HepG2 (cell line): ENCODE results near the gene PSKH1. TPM values are rescaled to one million over a fixed set of nuclear protein-coding genes. Genes with fewer than 3 reads are reported as not detected.

ENCODE experiments used
- ARID4A ChIP-seq: sonication (generic); formaldehyde crosslinking; IDR thresholded peaks from 2 replicates; pipeline ENCODE4 v1.5.0; 2020; ENCODE audit warnings: mild to moderate bottlenecking, missing genetic modification reagents, borderline replicate concordance
- CENPT ChIP-seq: sonication (generic); formaldehyde crosslinking; IDR thresholded peaks from 2 replicates; pipeline ENCODE4 v1.8.0; 2022; ENCODE audit warnings: low read depth, mild to moderate bottlenecking, moderate library complexity, missing genetic modification reagents
- KLF9 ChIP-seq: IDR thresholded peaks from 2 replicates; pipeline ENCODE4 v1.6.1; 2016; ENCODE audit warnings: low read depth
- PBX2 ChIP-seq: IDR thresholded peaks from 2 replicates; pipeline ENCODE4 v1.6.1; 2016; ENCODE audit warnings: control low read depth
- YY1 ChIP-seq: IDR thresholded peaks from 2 replicates; pipeline ENCODE4 v1.6.1; 2011; ENCODE audit warnings: low read length, low read depth, moderate library complexity, mild to moderate bottlenecking; ENCODE audit not compliant: insufficient read depth, insufficient replicate concordance
- ZBTB20 ChIP-seq: sonication (generic); formaldehyde crosslinking; IDR thresholded peaks from 2 replicates; pipeline ENCODE4 v1.8.1; 2023; ENCODE audit warnings: missing genetic modification reagents, low read depth, mild to moderate bottlenecking, borderline replicate concordance
- ZFP82 ChIP-seq: sonication (generic); formaldehyde crosslinking; IDR thresholded peaks from 2 replicates; pipeline ENCODE4 v1.5.1; 2020; ENCODE audit warnings: mild to moderate bottlenecking, missing genetic modification reagents, borderline replicate concordance
- ZNF264 ChIP-seq: sonication (generic); formaldehyde crosslinking; IDR thresholded peaks from 2 replicates; pipeline ENCODE4 v1.4.0; 2020; ENCODE audit warnings: missing genetic modification reagents
- ZNF33A ChIP-seq: sonication (generic); formaldehyde crosslinking; IDR thresholded peaks from 2 replicates; pipeline ENCODE4 v1.5.1; 2020; ENCODE audit warnings: missing genetic modification reagents, mild to moderate bottlenecking, moderate library complexity, borderline replicate concordance
- ZNF33B ChIP-seq: sonication (generic); formaldehyde crosslinking; IDR thresholded peaks from 2 replicates; pipeline ENCODE4 v1.5.1; 2020; ENCODE audit warnings: mild to moderate bottlenecking, missing genetic modification reagents
- ZNF761 ChIP-seq: sonication (generic); formaldehyde crosslinking; conservative IDR thresholded peaks from 2 replicates; pipeline ENCODE4 v1.4.0; 2020; ENCODE audit warnings: mild to moderate bottlenecking, missing genetic modification reagents
- ZNF800 ChIP-seq: sonication (generic); formaldehyde crosslinking; IDR thresholded peaks from 2 replicates; pipeline ENCODE4 v1.4.0; 2020; ENCODE audit warnings: missing genetic modification reagents
- polyA plus RNA-seq, 8 experiments: library from polyadenylated mRNA; depleted of rRNA in 3 of 8; stranded (reverse) in 7 of 8; unstranded in 1 of 8; fragments of >200 nt; fragmentation: Illumina TruSeq in 4 of 8; extraction: Trizol in 4 of 8; gene quantifications; 2 replicates each; pipeline versions ENCODE4 v1.2.1 to v1.2.3, GENCODE V29; 2011 to 2016; ENCODE audit warnings: low read depth in 4 of 8, missing spikeins in 1 of 8, mixed read lengths in 1 of 8; ENCODE audit not compliant: insufficient read depth in 1 of 8
- total RNA-seq, 5 experiments: library from RNA; depleted of rRNA; stranded (reverse); fragments of >200 nt; fragmentation: Illumina TruSeq; extraction: Trizol; gene quantifications; 2 replicates each; pipeline ENCODE4 v1.2.3, GENCODE V29; 2016; ENCODE audit warnings: low read depth in 1 of 5
- TF ChIP-seq, protein P1 (sequence below): sonication (generic); formaldehyde crosslinking; IDR thresholded peaks from 2 replicates; pipeline ENCODE4 v1.5.0; 2020; ENCODE audit warnings: missing genetic modification reagents
- TF ChIP-seq, protein P2 (sequence below): sonication (generic); formaldehyde crosslinking; IDR thresholded peaks from 2 replicates; pipeline ENCODE4 v1.4.0; 2020; ENCODE audit warnings: missing genetic modification reagents

PSKH1 gene
- total and polyA plus RNA-seq, 2 of the 13 experiments (the other 11 are each of a cell fraction or from before 2014, with no cell fraction given) = 8.4 to 19.1 TPM

DNA sequence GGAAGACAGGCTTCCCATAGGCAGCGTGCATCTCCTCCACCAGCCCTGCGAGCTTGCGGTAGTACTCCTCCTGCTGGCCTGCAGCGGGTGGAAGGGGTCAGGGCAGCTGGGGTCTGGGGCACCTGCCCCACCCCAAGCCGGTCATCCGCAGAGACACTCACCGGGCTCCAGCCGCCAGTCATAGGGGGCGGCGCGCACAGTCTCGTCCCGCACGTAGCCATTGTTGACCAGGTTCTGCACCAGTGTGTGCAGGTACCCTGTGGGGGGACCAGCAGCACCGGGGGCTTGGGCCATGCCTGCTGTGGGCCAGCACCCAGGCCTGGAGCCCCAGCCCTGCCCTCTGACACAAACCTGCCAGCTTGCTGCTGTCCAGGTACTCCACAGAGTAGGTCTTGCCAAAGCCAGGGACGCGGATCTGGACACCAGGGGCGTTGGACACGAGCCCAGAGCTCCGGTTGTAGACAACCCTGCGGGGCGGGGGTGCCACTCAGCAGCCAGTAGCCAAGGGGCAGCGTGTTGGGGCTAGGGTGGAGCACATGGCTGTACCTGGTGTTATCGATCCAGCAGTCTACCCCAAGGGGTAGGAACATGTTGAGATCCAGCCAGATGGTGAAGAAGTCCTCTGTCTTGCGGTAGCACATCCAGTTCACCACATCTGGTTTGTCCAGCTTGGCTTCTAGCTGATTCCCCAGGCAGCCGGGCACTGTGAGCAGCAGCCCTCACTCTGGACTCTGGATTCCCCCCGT is 49.6 kb downstream of the PSKH1 start (continued):
- TF ChIP-seq ZNF800 (CRISPR knock-in tag) = no peak
- TF ChIP-seq PBX2 = peak; percentile 20; the same call in 1 of the 2 replicates
- TF ChIP-seq, protein P1, sequence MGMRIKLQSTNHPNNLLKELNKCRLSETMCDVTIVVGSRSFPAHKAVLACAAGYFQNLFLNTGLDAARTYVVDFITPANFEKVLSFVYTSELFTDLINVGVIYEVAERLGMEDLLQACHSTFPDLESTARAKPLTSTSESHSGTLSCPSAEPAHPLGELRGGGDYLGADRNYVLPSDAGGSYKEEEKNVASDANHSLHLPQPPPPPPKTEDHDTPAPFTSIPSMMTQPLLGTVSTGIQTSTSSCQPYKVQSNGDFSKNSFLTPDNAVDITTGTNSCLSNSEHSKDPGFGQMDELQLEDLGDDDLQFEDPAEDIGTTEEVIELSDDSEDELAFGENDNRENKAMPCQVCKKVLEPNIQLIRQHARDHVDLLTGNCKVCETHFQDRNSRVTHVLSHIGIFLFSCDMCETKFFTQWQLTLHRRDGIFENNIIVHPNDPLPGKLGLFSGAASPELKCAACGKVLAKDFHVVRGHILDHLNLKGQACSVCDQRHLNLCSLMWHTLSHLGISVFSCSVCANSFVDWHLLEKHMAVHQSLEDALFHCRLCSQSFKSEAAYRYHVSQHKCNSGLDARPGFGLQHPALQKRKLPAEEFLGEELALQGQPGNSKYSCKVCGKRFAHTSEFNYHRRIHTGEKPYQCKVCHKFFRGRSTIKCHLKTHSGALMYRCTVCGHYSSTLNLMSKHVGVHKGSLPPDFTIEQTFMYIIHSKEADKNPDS (CRISPR knock-in tag) = 0 out of 2 replicates have a peak, but pooled peaks have one; percentile 22
- TF ChIP-seq ZBTB20 (CRISPR knock-in tag) = peak; percentile 56; the same call in 1 of the 2 replicates
- TF ChIP-seq CENPT (CRISPR knock-in tag) = 0 out of 2 replicates have a peak, but pooled peaks have one; percentile 31
- peak; percentile 16; the same call in 1 of the 2 replicates for TF ChIP-seq ZNF264
- TF ChIP-seq ZNF761 (CRISPR knock-in tag) = peak; percentile 23; the same call in 1 of the 2 replicates
- 0 out of 2 replicates have a peak, but pooled peaks have one; percentile 68 for TF ChIP-seq KLF9
- no peak; the same call in 1 of the 2 replicates for TF ChIP-seq ARID4A (CRISPR knock-in tag)
- peak; percentile 5 for TF ChIP-seq YY1
- TF ChIP-seq ZNF33B (CRISPR knock-in tag) = peak; percentile 68; the same call in 1 of the 2 replicates
- TF ChIP-seq ZFP82 (CRISPR knock-in tag) = peak; percentile 20; the same call in 1 of the 2 replicates
- TF ChIP-seq, protein P2, sequence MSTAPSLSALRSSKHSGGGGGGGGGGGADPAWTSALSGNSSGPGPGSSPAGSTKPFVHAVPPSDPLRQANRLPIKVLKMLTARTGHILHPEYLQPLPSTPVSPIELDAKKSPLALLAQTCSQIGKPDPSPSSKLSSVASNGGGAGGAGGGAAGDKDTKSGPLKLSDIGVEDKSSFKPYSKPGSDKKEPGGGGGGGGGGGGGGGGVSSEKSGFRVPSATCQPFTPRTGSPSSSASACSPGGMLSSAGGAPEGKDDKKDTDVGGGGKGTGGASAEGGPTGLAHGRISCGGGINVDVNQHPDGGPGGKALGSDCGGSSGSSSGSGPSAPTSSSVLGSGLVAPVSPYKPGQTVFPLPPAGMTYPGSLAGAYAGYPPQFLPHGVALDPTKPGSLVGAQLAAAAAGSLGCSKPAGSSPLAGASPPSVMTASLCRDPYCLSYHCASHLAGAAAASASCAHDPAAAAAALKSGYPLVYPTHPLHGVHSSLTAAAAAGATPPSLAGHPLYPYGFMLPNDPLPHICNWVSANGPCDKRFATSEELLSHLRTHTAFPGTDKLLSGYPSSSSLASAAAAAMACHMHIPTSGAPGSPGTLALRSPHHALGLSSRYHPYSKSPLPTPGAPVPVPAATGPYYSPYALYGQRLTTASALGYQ (CRISPR knock-in tag) = 0 out of 2 replicates have a peak, but pooled peaks have one; percentile 3
- no peak for TF ChIP-seq ZNF33A (CRISPR knock-in tag)
